H9 (cell line): ENCODE results near the gene SPOCD1. TPM values are rescaled to one million over a fixed set of nuclear protein-coding genes. Genes with fewer than 3 reads are reported as not detected.

Source experiments
- DNase-seq: peaks from one replicate; pipeline ENCODE4 v3.0.0-alpha.2; 2017
- H2AFZ ChIP-seq: one replicate; pipeline ENCODE4 v1.6.1; 2013; ENCODE audit warnings: mild to moderate bottlenecking, low read length, control low read depth, moderate library complexity
- H2AK5ac ChIP-seq: 2 replicates; pipeline ENCODE4 v1.6.1; 2013; ENCODE audit warnings: low read length, control low read depth, mixed read lengths; ENCODE audit not compliant: insufficient read length
- H2BK120ac ChIP-seq: one replicate; pipeline ENCODE4 v1.6.1; 2013; ENCODE audit warnings: low read depth, mild to moderate bottlenecking, low read length, control low read depth, inconsistent platforms; ENCODE audit not compliant: poor library complexity, severe bottlenecking
- H2BK12ac ChIP-seq: 2 replicates; pipeline ENCODE4 v1.6.1; 2013; ENCODE audit warnings: low read length, control low read depth, mixed read lengths, low read depth; ENCODE audit not compliant: insufficient read length
- H2BK15ac ChIP-seq: 2 replicates; pipeline ENCODE4 v1.6.1; 2013; ENCODE audit warnings: low read depth, low read length, control low read depth
- H2BK20ac ChIP-seq: one replicate; pipeline ENCODE4 v1.6.1; 2013; ENCODE audit warnings: low read depth, mild to moderate bottlenecking, low read length, control low read depth, inconsistent platforms; ENCODE audit not compliant: poor library complexity, severe bottlenecking
- H2BK5ac ChIP-seq: 2 replicates; pipeline ENCODE4 v1.6.1; 2013; ENCODE audit warnings: low read length, control low read depth, mixed read lengths; ENCODE audit not compliant: insufficient read length
- H3K14ac ChIP-seq: 2 replicates; pipeline ENCODE4 v1.6.1; 2013; ENCODE audit warnings: low read length, control low read depth; ENCODE audit not compliant: insufficient read depth
- H3K18ac ChIP-seq: 2 replicates; pipeline ENCODE4 v1.6.1; 2013; ENCODE audit warnings: low read depth, mild to moderate bottlenecking, mixed read lengths, low read length, control low read depth; ENCODE audit not compliant: insufficient read length
- H3K23ac ChIP-seq: 2 replicates; pipeline ENCODE4 v1.6.1; 2013; ENCODE audit warnings: low read length, control low read depth, mixed read lengths, low read depth; ENCODE audit not compliant: insufficient read length
- H3K23me2 ChIP-seq: 2 replicates; pipeline ENCODE4 v1.6.1; 2013; ENCODE audit warnings: low read depth, mild to moderate bottlenecking, mixed read lengths, low read length, control low read depth; ENCODE audit not compliant: insufficient read length, poor library complexity, severe bottlenecking
- H3K27ac ChIP-seq: 2 replicates; pipeline ENCODE4 v1.5.1; 2013; ENCODE audit warnings: low read length, control low read depth, mixed read lengths, low read depth; ENCODE audit not compliant: insufficient read length
- H3K27me3 ChIP-seq: 2 replicates; pipeline ENCODE4 v1.6.1; 2013; ENCODE audit warnings: low read length, control low read depth, inconsistent platforms; ENCODE audit not compliant: insufficient read depth
- H3K4ac ChIP-seq: 2 replicates; pipeline ENCODE4 v1.6.1; 2013; ENCODE audit warnings: low read depth, mild to moderate bottlenecking, control low read depth, inconsistent platforms, low read length, moderate library complexity
- H3K4me1 ChIP-seq: 2 replicates; pipeline ENCODE4 v1.6.1; 2013; ENCODE audit warnings: low read length, control low read depth, inconsistent platforms; ENCODE audit not compliant: insufficient read depth
- H3K4me2 ChIP-seq: 2 replicates; pipeline ENCODE4 v1.6.1; 2013; ENCODE audit warnings: low read length, control low read depth, mixed read lengths; ENCODE audit not compliant: insufficient read length, insufficient read depth
- H3K56ac ChIP-seq: 2 replicates; pipeline ENCODE4 v1.6.1; 2013; ENCODE audit warnings: low read depth, mild to moderate bottlenecking, mixed read lengths, low read length, control low read depth; ENCODE audit not compliant: insufficient read length
- H3K79me1 ChIP-seq: 2 replicates; pipeline ENCODE4 v1.6.1; 2013; ENCODE audit warnings: low read depth, mild to moderate bottlenecking, moderate library complexity, low read length, control low read depth, inconsistent platforms; ENCODE audit not compliant: insufficient read depth, poor library complexity, severe bottlenecking
- H3K79me2 ChIP-seq: 2 replicates; pipeline ENCODE4 v1.6.1; 2013; ENCODE audit warnings: low read length, control low read depth, inconsistent platforms; ENCODE audit not compliant: insufficient read depth
- H3K9ac ChIP-seq: 2 replicates; pipeline ENCODE4 v1.6.1; 2013; ENCODE audit warnings: low read length, control low read depth, mixed read lengths; ENCODE audit not compliant: insufficient read length; ENCODE audit errors: extremely low read depth
- H3K9me3 ChIP-seq: one replicate; pipeline ENCODE4 v1.6.1; 2013; ENCODE audit warnings: low read depth, low read length, inconsistent platforms; ENCODE audit not compliant: control insufficient read depth
- H3T11ph ChIP-seq: one replicate; pipeline ENCODE4 v1.6.1; 2013; ENCODE audit warnings: mild to moderate bottlenecking, low read length, control low read depth, inconsistent platforms
- H4K20me1 ChIP-seq: one replicate; pipeline ENCODE4 v1.6.1; 2013; ENCODE audit not compliant: control insufficient read depth, insufficient read length, insufficient read depth
- H4K5ac ChIP-seq: 2 replicates; pipeline ENCODE4 v1.6.1; 2013; ENCODE audit warnings: low read depth, mild to moderate bottlenecking, mixed read lengths, low read length, control low read depth; ENCODE audit not compliant: insufficient read length
- H4K8ac ChIP-seq: replicated peaks from 2 replicates; pipeline ENCODE4 v1.6.1; 2013; ENCODE audit warnings: low read length, control low read depth, mixed read lengths, low read depth; ENCODE audit not compliant: insufficient read length
- H4K91ac ChIP-seq: 2 replicates; pipeline ENCODE4 v1.6.1; 2013; ENCODE audit warnings: low read depth, mild to moderate bottlenecking, moderate library complexity, mixed read lengths, low read length, control low read depth; ENCODE audit not compliant: insufficient read length
- H3K27ac Mint-ChIP-seq, 3 experiments: 2 replicates in 2 of 3; 3 replicates in 1 of 3; pipeline ENCODE4 v1.8.0; 2020 to 2021; ENCODE audit warnings: mixed read lengths in 3 of 3, mild to moderate bottlenecking in 1 of 3, moderate library complexity in 1 of 3
- H3K27me3 Mint-ChIP-seq: 2 replicates; pipeline ENCODE4 v1.8.0; 2021; ENCODE audit warnings: low read depth, mild to moderate bottlenecking, moderate library complexity, mixed read lengths
- H3K36me3 Mint-ChIP-seq, 3 experiments: 2 replicates in 2 of 3; 3 replicates in 1 of 3; pipeline ENCODE4 v1.8.0; 2020 to 2021; ENCODE audit warnings: low read depth in 3 of 3, mixed read lengths in 3 of 3; ENCODE audit not compliant: insufficient read depth in 1 of 3
- H3K4me1 Mint-ChIP-seq, 2 experiments: 2 replicates each; pipeline ENCODE4 v1.8.0; 2020; ENCODE audit warnings: mixed read lengths in 2 of 2
- H3K4me3 Mint-ChIP-seq, 2 experiments: 2 replicates in 1 of 2; 3 replicates in 1 of 2; pipeline ENCODE4 v1.8.0; 2020 to 2021; ENCODE audit warnings: mild to moderate bottlenecking in 2 of 2, mixed read lengths in 2 of 2, moderate library complexity in 1 of 2
- H3K9me3 Mint-ChIP-seq, 2 experiments: 2 replicates in 1 of 2; 3 replicates in 1 of 2; pipeline ENCODE4 v1.8.0; 2020; ENCODE audit warnings: mild to moderate bottlenecking in 2 of 2, mixed read lengths in 2 of 2, moderate library complexity in 1 of 2
- WGBS: extraction: QIAGEN DNeasy Blood & Tissue Kit; methylation state at CpG from one replicate; pipeline ENCODE4 v1.1.7; 2013; ENCODE audit warnings: missing lambda C conversion rate, low lambda C conversion rate, mixed read lengths; ENCODE audit not compliant: insufficient read length; ENCODE audit errors: extremely low coverage; 5-methylcytosine and 5-hydroxymethylcytosine counted together
- total RNA-seq: library from RNA; stranded (reverse); gene quantifications from 2 replicates; pipeline ENCODE4 v1.2.1, GENCODE V29; 2021
- TF ChIP-seq, protein P1 (sequence below): fragments of 200-600 bp; sonication (generic); conservative IDR thresholded peaks from 3 replicates; pipeline ENCODE4 v1.8.0; 2021; ENCODE audit warnings: antibody characterized with exemption, mild to moderate bottlenecking

The SPOCD1 gene
- total RNA-seq, 1 experiment from 2014 or later = 1.5 TPM

DNA sequence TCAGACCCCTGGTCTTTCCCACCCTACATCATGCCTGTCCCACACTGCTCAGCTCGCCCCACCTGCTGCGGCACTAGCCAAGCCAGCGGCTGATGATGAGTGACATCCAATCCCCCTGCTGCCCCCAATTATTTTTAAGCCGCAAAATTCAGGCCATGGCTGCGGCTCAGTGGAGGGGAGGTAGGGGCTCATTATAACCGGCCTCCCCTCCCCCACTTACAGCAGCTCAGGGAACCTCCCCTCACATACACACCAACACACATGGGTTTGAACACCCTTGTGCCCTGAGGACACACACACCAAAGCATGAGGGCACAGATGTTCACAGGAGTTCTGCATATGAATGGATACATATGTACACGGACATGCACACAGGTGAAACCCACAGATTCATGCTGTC lies 57.0 kb downstream of the SPOCD1 start:
- H3K9me3 Mint-ChIP-seq = no peaks in the 10 kb centered on the region
- Histone ChIP-seq H2BK15ac (no peak overlapping the region), H3K4ac (no peak overlapping the region), H3K4me2 (no peak overlapping the region), H4K20me1 (no peaks in the 10 kb centered on the region), H3K18ac (no peak overlapping the region), H3K27ac (no peak overlapping the region), H3K23me2 (peaks cover 10% of the 10 kb centered on the region), H2BK120ac (no peak overlapping the region), H2AFZ (no peak overlapping the region), H3K79me2 (no peaks in the 10 kb centered on the region), H3K56ac (no peak overlapping the region), H2AK5ac (no peak overlapping the region), H4K5ac (no peak overlapping the region), H3K9me3 (no peaks in the 10 kb centered on the region), H3T11ph (no peak overlapping the region), H2BK5ac (no peak overlapping the region), H4K8ac (no peak overlapping the region), H3K27me3 (peaks cover 2% of the 10 kb centered on the region; the same call in 1 of the 2 replicates), H2BK20ac (no peak overlapping the region), H2BK12ac (no peak overlapping the region), H3K14ac (no peak overlapping the region), H3K79me1 (no peaks in the 10 kb centered on the region), H3K9ac (no peak overlapping the region), H3K4me1 (peaks cover 6% of the 10 kb centered on the region; the same call in 1 of the 2 replicates), H4K91ac (no peak overlapping the region), H3K23ac (no peak overlapping the region)
- no peak overlapping the region for H3K27ac Mint-ChIP-seq
- TF ChIP-seq, protein P1, sequence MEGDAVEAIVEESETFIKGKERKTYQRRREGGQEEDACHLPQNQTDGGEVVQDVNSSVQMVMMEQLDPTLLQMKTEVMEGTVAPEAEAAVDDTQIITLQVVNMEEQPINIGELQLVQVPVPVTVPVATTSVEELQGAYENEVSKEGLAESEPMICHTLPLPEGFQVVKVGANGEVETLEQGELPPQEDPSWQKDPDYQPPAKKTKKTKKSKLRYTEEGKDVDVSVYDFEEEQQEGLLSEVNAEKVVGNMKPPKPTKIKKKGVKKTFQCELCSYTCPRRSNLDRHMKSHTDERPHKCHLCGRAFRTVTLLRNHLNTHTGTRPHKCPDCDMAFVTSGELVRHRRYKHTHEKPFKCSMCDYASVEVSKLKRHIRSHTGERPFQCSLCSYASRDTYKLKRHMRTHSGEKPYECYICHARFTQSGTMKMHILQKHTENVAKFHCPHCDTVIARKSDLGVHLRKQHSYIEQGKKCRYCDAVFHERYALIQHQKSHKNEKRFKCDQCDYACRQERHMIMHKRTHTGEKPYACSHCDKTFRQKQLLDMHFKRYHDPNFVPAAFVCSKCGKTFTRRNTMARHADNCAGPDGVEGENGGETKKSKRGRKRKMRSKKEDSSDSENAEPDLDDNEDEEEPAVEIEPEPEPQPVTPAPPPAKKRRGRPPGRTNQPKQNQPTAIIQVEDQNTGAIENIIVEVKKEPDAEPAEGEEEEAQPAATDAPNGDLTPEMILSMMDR = no peak
- no CpG with 5 or more reads among the region's 7 CpGs for WGBS
- H3K4me3 Mint-ChIP-seq = peak overlapping the region in 1 of 2 experiments; percentile 23; a peak in 1 of 5 replicates
- H3K4me1 Mint-ChIP-seq = peaks cover 33 to 50% of the 10 kb centered on the region in 2 experiments
- no peaks in the 10 kb centered on the region for H3K36me3 Mint-ChIP-seq
- H3K27me3 Mint-ChIP-seq = peaks cover 24% of the 10 kb centered on the region
- DNase-seq = no peak
